NCI-H345 treated with DMSO at 0.1 percent for 48 hours (cell line): Measurements from ENCODE around the gene RNF126.

Source experiments
- DNase-seq: peaks from one replicate; lab custom pipeline; 2025; ENCODE audit not compliant: unreplicated experiment; lab: John Stamatoyannopoulos, UW

Gene RNF126

GRCh38 chr19:664913-665443, 2.0 kb upstream of the RNF126 start:
- DNase-seq: peak; percentile 75

- DNase-seq: no peak
These were observed 686 bp upstream of the RNF126 start for GRCh38 chr19:663682-664117.

- no peak for DNase-seq
These were observed 630 bp downstream of the RNF126 start for GRCh38 chr19:662207-662961.

- DNase-seq: no peak
These were observed 1.4 kb downstream of the RNF126 start for GRCh38 chr19:661427-662196.

- DNase-seq: no peak
These were observed 2.1 kb downstream of the RNF126 start for GRCh38 chr19:660793-661426.

- no peak for DNase-seq
These were observed 3.8 kb downstream of the RNF126 start for GRCh38 chr19:658916-659839.

- DNase-seq: no peak
These were observed 4.8 kb downstream of the RNF126 start for GRCh38 chr19:658059-658839.

GRCh38 chr19:657611-658010, 5.4 kb downstream of the RNF126 start:
- DNase-seq: no peak

GRCh38 chr19:656751-657559, 6.1 kb downstream of the RNF126 start:
- no peak for DNase-seq

GRCh38 chr19:655691-656090, 7.3 kb downstream of the RNF126 start:
- no peak for DNase-seq

GRCh38 chr19:653425-653824, 9.6 kb downstream of the RNF126 start:
- DNase-seq: no peak

GRCh38 chr19:652467-653389, 10.3 kb downstream of the RNF126 start:
- DNase-seq: no peak

GRCh38 chr19:651991-652390, 11.0 kb downstream of the RNF126 start:
- no peak for DNase-seq

- DNase-seq: no peak
These were observed 11.7 kb downstream of the RNF126 start for GRCh38 chr19:651114-651818.

GRCh38 chr19:650121-650520, 12.9 kb downstream of the RNF126 start:
- DNase-seq: no peak

GRCh38 chr19:648904-649801, 13.9 kb downstream of the RNF126 start:
- no peak for DNase-seq
